Liver (tissue), 3 donors: Measurements from ENCODE around the gene RPH3AL.

ENCODE experiments used
- GABPA ChIP-seq, 2 donors: IDR thresholded peaks in 1 of 2; conservative IDR thresholded peaks in 1 of 2; 2 replicates each; pipeline ENCODE4 v1.6.1; 2016; ENCODE audit warnings: antibody characterized with exemption in 2 of 2, mild to moderate bottlenecking in 1 of 2, moderate library complexity in 1 of 2
- RXRA ChIP-seq, 2 donors: IDR thresholded peaks; 2 replicates each; pipeline ENCODE4 v1.6.1; 2017 to 2018; ENCODE audit warnings: antibody characterized with exemption in 2 of 2, mild to moderate bottlenecking in 1 of 2
- TF ChIP-seq, protein P1 (sequence below): fragments of 150-350 bp; IDR thresholded peaks from 2 replicates; pipeline ENCODE4 v1.5.1; 2017; ENCODE audit warnings: improper control_type of control experiment, low read depth, low read length; ENCODE audit not compliant: missing input control
- TF ChIP-seq, protein P2 (sequence below): IDR thresholded peaks from 2 replicates; pipeline ENCODE4 v1.6.1; 2016; ENCODE audit warnings: antibody characterized with exemption, mild to moderate bottlenecking
- donor health status: healthy.
- donor health status: healthy.

DNA sequence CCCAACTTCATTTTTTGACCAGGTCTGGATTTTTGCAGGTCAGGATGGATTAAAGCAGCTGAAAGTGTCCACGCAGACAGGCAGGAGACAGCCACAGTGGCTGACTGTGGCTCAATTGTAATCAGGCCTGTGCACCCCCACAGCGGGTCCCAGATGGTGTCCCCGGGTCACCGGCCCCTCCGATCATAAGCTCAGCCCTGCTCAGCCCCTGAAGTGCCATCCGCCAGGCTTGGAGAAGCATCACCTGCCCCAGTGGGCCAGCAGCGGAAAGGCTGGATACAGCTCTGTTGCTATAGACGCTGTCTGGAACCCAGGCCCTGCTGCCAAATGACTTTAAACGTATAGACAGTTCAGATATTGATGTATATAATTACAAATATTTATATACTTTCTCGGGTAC lies 60.6 kb downstream of the RPH3AL start:
- TF ChIP-seq RXRA (IDR thresholded peaks at IDR 0.05) (no peak), GABPA (IDR thresholded peaks at IDR 0.05 in 1 of 2, conservative IDR thresholded peaks at IDR 0.05 in 1 of 2) (no peak)
- TF ChIP-seq, protein P1, sequence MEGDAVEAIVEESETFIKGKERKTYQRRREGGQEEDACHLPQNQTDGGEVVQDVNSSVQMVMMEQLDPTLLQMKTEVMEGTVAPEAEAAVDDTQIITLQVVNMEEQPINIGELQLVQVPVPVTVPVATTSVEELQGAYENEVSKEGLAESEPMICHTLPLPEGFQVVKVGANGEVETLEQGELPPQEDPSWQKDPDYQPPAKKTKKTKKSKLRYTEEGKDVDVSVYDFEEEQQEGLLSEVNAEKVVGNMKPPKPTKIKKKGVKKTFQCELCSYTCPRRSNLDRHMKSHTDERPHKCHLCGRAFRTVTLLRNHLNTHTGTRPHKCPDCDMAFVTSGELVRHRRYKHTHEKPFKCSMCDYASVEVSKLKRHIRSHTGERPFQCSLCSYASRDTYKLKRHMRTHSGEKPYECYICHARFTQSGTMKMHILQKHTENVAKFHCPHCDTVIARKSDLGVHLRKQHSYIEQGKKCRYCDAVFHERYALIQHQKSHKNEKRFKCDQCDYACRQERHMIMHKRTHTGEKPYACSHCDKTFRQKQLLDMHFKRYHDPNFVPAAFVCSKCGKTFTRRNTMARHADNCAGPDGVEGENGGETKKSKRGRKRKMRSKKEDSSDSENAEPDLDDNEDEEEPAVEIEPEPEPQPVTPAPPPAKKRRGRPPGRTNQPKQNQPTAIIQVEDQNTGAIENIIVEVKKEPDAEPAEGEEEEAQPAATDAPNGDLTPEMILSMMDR: no peak
- TF ChIP-seq, protein P2, sequence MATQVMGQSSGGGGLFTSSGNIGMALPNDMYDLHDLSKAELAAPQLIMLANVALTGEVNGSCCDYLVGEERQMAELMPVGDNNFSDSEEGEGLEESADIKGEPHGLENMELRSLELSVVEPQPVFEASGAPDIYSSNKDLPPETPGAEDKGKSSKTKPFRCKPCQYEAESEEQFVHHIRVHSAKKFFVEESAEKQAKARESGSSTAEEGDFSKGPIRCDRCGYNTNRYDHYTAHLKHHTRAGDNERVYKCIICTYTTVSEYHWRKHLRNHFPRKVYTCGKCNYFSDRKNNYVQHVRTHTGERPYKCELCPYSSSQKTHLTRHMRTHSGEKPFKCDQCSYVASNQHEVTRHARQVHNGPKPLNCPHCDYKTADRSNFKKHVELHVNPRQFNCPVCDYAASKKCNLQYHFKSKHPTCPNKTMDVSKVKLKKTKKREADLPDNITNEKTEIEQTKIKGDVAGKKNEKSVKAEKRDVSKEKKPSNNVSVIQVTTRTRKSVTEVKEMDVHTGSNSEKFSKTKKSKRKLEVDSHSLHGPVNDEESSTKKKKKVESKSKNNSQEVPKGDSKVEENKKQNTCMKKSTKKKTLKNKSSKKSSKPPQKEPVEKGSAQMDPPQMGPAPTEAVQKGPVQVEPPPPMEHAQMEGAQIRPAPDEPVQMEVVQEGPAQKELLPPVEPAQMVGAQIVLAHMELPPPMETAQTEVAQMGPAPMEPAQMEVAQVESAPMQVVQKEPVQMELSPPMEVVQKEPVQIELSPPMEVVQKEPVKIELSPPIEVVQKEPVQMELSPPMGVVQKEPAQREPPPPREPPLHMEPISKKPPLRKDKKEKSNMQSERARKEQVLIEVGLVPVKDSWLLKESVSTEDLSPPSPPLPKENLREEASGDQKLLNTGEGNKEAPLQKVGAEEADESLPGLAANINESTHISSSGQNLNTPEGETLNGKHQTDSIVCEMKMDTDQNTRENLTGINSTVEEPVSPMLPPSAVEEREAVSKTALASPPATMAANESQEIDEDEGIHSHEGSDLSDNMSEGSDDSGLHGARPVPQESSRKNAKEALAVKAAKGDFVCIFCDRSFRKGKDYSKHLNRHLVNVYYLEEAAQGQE: no peak
